NCI-H460 (cell line): ENCODE results near the gene MRPL40. TPM values are rescaled to one million over a fixed set of nuclear protein-coding genes. Genes with fewer than 3 reads are reported as not detected.
A peak's percentile ranks its signal among the peaks of the same experiment; 100 is the strongest.
"Not testable (repeated sequence)": the region's sequence is repeated elsewhere in the genome, so short reads cannot be mapped to it uniquely, and the experiment has no call there.

Experiments
- DNase-seq: peaks from one replicate; pipeline ENCODE4 v3.0.0-alpha.2; 2016; ENCODE audit warnings: low read depth; ENCODE audit errors: extremely low read depth
- total RNA-seq: library from RNA; depleted of rRNA; stranded (reverse); fragments of >200 nt; shearing (Covaris generic); gene quantifications from 2 replicates; pipeline ENCODE4 v1.2.3, GENCODE V29; 2014

Gene MRPL40
- total RNA-seq, 1 experiment from 2014 or later: 46.1 TPM

DNA sequence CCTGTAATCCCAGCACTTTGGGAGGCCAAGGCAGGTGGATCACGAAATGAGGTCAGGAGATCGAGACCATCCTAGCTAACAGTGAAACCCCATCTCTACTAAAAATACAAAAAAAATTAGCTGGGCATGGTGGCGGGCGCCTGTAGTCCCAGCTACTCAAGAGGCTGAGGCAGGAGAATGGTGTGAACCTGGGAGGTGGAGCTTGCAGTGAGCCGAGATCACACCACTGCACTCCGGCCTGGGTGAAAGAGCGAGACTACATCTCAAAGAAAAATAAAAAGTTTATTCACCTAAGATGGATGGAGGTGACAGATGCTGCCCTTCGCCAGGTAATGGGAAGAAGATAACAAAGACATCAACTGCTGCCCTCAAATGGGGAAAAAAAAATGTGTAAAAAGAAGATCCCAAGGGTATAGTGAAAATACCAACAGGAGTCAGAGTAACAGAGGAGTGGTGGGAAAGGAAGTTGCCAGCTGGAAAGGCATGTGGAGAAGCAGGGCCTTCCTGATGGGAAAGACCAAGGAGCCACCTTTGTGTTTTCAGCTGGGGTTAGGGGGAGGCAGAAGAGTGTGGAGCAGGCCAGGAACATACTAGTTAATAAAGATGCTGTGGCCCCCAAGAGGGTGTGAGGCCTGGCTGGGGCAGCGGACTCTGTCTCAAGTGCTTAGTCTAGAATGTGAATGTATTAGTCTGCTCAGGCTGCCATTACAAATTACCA lies 4.3 kb downstream of the MRPL40 start:
- not testable (repeated sequence) for DNase-seq

DNA sequence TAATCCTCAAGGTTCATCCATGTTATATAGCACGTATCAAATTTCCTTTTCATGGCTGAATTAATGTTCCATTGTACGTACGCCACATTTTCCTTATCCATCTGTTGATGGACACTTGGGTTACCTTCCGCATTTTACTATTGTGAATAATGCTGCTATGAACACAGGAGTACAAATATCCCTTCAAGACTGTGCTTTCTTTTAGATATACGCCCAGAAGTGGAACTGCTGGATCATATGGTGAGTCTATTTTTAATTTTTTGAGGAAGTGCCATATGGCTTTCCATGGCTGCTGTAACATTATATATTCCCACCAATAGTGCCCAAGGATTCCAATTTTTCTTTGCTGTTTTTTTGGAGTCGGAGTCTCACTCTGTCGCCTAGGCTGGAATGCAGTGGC lies 6.0 kb downstream of the MRPL40 start:
- no peak for DNase-seq

DNA sequence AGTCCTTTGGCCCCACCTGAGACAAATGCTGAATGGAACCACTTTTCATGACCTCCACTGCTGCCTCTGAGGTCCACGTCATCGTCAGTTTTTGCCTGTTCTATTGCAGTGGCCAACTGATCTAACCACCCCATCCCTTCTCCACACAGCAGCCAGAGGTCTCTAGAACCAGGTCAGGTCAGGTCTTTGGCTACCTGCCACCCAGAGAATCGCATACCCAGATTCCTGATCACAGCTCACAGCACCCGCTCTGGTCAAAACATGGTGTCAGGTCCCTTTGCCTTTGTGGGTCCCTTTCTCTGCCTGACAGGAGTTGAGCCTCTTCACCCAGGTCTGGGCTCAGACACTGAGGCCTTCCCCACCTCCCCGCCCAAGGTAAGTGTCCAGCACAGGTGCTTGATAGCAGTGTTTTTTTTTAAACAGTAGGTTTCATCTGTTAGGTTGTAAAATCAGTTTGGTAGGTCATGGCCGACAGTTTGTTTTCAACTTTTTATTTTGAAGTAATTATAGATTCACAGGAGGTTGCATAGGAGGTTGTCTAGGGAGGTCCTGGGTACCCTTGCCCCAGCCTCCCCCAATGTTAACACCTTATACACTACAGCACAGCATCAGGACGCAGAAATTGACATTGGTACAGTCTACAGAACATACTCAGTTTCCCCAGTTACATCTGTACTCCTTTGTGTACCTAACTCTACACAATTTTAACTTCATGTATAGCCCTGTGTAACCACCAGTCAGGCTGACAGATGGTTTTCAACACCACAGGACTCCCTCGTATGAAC lies 8.3 kb downstream of the MRPL40 start:
- DNase-seq: no peak

DNA sequence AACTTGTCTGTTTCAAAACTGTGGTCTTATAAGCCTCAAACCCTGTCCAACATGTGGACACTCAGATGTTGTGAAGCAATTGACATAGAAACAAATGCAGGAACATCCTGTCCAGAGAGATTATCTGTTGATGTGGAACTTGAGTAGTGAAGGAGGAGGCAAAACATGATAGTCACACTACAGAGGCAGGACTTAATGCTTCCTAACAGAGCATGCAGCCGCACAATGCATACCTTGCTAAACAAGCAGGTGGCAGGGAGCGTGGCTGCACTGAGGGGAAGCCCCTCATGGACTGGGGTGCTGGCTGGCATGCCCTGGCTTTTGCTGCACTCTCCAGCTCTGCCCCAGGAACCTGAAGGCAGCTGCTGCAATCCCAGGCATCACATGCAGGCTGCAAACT lies 9.8 kb downstream of the MRPL40 start:
- DNase-seq: no peak

DNA sequence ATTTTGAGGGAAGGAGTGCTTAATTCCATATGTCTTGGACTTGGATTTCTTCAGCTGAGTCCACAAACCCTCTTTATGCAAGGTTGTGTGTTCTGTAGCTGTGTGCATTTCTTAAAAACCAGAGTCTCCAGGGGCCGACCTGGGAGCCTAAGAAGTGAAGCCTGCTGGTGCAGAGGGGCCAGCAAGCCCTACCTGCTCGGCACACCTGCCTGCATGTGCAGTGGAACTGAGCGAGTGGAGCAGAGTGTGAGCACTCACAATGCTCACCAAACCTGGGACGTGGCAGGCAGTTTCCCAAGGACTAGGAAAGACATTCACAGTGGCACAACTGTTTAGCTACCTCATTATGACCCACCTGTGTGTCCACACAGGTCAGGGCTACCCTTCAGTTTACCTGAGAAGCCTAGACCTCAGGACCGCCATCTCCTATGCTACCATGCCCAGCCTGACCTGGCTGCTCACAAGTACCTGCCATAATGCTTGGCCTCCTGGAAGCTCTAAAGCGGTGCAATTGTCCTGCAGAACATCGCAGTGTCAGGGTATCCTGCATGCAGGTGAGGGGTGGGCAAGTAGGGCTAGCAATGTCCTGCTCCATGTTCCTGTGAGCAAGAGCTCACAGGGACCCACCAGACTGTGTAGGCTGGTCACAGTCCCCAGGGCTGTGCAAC lies 11.3 kb downstream of the MRPL40 start:
- no peak for DNase-seq

DNA sequence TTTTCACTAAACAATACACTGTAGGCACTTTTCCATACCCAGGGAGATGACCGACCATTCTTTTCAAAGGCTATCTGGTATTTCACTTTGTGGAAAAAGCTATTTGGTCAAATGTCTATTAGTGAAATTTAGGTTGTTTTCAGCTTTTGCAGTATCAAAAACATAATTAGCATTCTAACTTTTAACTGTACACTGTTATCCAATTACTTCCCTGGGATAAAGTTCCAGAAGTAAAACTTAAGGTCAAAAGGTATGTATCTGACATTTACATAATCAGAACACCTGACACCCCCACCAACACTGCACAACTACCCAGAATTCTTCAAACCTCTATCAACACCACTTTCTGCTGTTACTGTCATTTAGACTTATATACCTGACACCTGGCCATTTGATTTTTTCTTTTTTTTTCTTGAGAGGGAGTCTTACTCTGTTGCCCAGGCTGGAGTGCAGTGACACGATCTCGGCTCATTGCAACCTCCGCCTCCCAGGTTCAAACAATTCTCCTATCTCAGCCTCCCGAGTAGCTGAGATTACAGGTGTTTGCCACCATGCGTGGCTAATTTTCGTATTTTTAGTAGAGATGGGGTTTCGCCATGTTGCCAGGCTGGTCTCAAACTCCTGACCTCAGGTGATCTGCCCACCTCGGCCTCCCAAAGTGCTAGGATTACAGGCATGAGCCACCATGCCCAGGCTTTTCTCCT lies 13.1 kb downstream of the MRPL40 start:
- not testable (repeated sequence) for DNase-seq

DNA sequence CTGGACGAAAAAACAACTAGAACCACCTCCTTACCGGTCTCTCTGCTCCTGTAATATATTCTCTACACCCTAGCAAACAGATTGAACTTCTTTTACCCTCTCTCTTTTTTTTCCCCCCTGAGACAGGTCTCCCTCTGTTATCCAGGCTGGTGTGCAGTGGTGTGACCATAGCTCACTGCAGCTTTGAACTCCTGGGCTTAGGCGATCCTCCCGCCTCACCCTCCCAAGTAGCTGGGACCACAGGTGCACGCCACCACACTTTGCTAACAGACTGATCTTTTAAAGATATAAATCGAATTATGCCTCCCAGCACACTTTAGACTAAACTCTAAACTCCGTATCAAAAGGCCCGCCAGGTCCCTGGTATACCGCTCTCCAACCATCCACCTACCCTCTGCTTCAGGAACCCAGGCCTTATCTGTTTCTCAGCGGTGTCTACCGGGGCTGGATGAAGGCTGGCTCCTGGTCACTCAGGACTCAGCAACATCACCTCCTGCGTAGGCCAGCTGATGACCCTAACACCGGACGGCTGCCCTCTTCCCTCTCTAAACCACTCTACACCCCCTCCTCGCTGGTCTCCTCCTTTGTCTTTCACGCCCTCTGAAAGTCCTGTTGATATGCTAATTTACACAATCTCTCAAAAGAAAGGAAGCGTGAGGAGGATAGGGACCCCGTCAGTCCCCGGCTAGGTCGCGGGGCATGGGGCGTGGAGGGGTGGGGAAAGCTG lies 14.4 kb downstream of the MRPL40 start:
- no peak for DNase-seq

DNA sequence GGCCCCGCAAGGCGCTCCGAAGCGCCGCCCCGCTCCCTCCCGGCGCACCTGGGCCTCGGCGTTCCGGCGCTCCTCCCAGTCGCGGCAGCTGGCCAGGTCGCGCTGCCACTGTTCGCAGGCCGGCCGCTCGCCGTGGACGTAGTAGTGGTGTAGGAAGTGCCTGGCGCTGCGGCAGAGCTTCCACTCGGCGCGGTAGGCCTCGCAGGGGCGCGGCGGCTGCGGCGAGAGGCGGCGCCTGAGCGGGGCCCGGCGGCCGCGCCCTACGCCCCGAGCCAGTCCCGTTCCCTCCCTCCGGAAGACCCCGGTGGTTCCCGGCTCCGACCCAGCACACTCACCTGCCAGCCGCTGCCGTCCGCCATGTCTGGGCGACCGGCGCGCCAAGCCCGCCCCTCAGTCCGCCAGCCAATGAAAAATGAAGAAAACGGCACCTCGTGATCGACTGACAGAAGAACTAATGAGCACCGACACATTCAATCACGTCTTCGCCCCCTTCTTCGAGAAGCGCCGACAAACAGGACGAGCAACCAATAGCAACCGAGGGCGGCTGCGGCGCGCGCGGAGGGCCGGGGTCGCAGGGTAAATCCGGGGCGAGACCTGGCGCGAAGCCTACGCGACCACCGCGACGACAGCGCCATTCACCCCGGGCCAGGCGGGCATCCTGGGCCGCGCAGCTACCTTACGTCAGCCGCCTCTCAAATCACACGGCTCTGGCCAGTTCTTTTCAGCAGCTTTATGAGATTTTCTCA lies 15.2 kb downstream of the MRPL40 start, which contains the start of gene C22orf39:
Gene C22orf39, minus strand, starts transcription at position 382 of the 746 bp plus-strand sequence. Its CDS starts 23 bp downstream, at position 359.
- DNase-seq: peak; percentile 84

DNA sequence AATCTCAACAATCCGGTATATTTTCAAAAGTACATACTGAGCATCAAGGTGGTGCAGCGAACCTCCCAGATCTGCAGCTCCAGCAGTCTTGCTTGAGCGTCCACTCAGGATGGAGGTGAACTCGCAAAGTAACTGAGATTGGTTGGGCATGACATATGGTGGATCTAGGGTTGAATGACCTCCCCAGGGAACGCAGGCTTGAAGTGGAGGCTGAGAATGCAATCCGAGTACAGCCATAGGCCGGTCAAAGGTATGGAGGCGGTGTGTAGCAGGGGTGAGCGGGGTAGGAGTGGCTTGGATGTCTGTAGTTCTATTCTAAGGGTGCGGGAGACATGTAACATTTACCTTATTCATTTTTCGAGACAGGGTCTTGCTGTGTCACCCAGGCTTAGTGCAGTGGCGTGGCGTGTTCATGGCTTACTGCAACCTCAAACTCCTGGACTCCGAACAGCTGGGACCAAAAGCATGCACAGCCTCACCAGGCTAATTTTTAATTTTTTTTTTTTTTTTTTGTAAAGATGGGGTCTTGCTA lies 15.8 kb downstream of the MRPL40 start:
- peak; percentile 16 for DNase-seq

DNA sequence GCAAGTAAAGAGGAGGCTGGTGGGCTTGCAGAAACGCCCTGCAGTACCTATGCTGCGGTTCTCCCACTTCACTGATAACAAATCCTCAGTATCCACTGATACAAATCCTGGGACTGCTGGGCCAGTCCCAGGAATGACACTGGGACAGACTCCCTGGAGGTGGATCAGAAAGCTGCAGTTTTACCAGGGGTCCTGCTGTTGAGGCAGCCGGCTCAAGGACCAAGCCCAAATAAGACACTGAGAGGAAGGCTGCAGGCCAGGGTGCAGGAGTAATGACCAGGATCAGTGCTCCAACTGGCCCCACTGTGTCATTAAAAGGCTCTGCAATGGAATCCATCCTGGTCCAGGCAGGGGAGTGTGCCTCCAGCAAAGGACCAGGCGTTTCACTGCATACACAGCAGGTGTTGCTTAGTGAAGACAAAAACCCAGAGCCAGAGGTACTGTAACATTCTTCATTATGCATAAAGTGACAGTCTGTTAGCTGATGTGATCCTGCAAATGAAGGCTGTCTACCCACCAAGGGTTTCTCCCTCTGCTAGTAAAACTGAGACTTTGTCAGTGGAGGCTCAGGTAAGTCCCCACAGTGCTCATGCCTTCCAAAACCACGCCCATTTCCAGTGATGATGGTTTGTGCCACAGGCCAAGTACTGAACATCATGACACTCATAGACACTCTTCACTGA lies 16.5 kb downstream of the MRPL40 start:
- no peak for DNase-seq

DNA sequence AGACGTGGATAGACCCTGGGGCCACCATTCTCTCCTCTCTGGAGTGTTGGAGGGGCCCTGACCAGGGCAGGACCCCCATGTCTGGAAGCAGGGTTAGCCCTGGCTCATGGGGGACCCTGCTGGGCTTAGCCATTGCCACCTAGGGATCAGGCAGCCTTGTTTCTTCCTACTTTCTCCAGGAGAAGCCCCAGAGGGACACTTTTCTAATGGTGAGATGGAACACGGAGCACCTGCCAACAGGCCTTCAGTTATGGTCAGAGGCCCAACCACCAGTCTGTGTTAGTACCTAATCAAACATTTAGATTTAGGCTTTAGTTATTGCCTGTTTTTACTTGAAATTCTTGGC lies 17.1 kb downstream of the MRPL40 start:
- no peak for DNase-seq

DNA sequence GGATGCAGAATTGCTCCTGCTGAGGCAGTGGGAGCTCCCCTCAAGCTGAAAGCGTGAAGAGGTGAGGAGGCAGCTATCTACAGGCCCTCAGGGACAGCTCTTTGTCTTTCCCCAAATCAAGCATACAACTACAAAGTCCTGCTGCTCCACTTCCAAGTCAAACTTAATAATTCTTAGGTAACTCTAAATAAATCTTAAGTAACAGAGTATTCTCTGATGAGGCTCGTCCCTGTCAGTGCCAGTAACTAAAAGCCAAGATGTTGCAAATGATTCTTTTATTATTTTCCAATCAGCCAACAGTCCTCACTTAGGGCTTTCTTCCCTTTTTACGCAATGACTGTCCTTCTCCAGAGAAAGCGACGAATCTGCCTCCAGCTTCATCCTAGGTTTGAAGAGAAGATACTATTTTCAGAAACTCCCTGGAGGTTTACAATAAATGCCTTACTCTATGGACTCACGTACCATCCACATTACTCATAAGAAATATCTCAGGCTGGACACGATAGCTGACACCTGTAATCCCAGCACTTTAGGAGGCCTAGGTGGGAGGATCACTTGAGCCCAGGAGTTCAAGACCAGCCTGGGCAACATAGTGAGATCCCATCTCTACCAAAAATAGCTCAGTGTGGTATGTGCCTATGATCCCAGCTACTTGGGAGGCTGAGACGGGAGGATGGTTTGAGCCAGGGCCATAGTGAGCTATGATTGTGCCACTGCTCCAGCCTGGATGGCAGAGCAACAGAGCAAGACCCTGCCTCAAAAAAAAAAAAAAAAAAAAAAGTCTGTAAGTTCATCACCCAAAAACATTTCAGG lies 18.2 kb downstream of the MRPL40 start:
- no peak for DNase-seq

DNA sequence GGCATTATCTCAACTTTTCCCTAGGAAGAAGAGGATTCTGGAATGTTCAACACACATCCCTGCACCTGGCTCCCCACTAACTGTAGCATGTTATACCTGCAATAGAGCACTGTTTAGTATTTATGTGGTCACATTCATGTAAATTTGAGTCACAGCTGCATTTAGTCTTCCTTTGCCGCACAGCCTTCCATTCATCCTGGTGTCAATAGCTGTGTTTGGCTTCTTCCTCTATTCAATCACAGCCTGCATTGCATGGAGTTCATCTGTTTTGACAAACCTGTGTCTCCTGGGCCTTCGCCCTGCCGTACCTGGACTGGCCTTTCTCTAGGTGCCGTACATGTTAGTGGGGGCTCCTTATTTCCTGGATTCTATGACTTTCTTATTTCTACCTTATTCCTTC lies 19.2 kb downstream of the MRPL40 start:
- no peak for DNase-seq

DNA sequence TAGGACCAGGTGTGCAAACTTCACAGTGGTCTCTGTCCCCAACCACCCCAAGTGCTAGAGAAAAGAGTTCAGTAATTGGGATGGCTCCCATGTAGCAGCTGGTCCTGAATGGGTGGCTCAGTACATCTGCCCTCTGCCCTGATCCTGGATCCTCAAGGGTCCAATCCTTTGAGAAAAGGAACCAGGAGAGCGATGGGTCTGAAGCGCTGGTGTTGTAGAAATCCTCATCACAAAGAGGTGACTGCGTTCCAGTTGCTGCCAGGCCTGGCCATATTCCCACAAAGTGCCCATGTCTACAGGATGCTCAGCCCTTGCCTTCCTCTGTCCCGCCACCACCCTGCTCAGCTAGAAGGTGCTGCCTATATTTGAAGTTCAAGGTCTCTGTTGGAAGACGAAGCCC lies 21.4 kb downstream of the MRPL40 start:
- DNase-seq: no peak

DNA sequence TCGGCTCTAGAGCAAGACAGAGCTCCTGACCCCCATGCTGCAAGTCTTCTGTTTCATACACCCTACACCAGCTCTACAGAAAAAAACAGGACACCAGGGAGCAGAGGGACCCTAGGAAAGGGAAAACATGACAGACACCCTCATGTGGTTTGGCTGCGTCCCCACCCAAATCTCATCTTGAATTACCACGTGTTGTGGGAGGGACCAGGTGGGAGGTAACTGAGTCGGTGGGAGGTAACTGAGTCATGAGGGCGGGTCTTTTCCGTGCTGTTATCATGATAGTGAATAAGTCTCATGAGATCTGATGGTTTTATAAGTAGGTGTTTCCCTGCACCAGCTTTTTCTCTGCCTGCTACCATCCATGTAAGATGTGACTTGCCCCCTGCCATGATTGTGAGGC lies 21.8 kb downstream of the MRPL40 start:
- no peak for DNase-seq

DNA sequence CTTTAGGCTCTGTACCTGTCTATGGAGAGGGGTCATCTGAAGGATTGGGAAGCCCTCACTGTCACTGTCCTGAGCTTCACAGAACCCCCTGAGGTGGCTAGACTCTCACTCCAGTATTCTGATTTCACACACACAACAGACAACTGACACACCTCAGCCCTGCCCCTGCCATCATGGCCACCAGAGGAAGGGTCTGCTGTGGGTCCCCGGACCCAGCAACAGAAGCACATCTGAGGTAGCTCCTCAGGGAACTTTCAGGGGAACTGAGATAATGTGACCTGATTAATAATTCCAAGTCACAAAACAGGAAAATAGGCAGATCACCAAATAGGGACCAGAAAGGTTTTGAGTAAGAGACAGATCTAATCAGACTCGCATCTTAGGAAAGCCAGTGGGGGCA lies 22.7 kb downstream of the MRPL40 start:
- no peak for DNase-seq

DNA sequence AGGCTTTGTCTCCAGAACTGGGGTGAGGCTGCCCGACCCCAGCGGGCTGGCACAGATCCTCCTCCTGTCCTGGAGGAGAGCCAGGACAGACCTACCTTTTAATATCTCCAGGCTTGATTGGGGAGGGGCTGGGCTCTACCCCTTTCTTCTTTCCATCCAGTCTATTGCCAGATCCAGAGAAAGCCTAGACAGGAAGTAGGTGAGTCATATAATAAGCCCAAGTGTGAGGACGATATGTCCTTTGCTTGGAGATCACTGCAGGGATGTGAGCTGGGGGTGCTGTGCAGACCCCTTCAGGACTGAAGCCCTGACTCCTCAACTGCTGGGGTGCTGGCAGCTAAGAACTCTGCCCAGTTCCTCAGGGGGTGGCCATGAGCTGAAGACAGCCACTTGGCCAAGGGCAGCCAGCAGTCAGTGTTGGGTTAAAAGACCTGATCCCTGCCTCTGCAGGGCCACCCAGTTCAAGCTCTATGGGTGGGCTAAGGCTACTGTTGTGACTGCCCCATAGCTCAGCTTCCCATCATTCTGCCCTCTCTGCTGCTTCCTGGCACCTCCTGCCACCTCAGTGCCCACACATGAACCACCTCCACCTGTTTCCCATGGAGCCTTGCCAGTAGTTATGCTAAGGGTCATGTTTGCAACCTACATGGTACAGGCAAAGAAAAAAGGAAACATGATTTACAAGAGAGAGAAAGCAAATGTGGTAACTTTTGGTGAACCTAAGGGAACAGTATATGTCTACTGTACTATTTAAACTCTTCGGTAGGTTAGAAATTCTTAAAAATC lies 23.4 kb downstream of the MRPL40 start:
- DNase-seq: no peak
